A549 (cell line): Measurements from ENCODE around the gene HTR2B. TPM values are rescaled to one million over a fixed set of nuclear protein-coding genes. Genes with fewer than 3 reads are reported as not detected.

ENCODE experiments used
- ATAC-seq, 2 experiments: fragments of 200-7000 bp in 1 of 2; fragments of >200 bp in 1 of 2; cut with Nextera tagmentation in 1 of 2; cut with Tn5 transposase in 1 of 2; 3 replicates each; pipeline versions ENCODE4 v1.8.0 to v1.9.1; 2018 to 2020; ENCODE audit warnings: mild to moderate bottlenecking in 1 of 2, moderate library complexity in 1 of 2
- CTCF ChIA-PET: fragments of 300-600 bp; sonication (Branson Sonifier 250); formaldehyde crosslinking; extraction: SDS; loops from one replicate; lab custom pipeline; 2021; ENCODE audit warnings: antibody characterized with exemption, inconsistent platforms; lab: Yijun Ruan, JAX
- POLR2A ChIA-PET: fragments of 350-600 bp; formaldehyde crosslinking; extraction: SDS; loops from one replicate; lab custom pipeline; 2021; ENCODE audit warnings: antibody characterized with exemption, inconsistent platforms; lab: Yijun Ruan, JAX
- DNase-seq, 2 experiments: peaks; one replicate each; pipeline versions ENCODE4 v3.0.0 to v3.0.0-alpha.2; 2011 to 2016; ENCODE audit warnings: low read depth in 1 of 2, low spot score in 1 of 2
- FAIRE-seq: peaks from 2 replicates; lab custom pipeline; 2011; peaks lifted over from hg19 to GRCh38; lab: Jason Lieb, UNC
- H3K27ac ChIP-seq, 2 experiments: fragments of >200 bp; sonication (Bioruptor Twin); formaldehyde crosslinking; 3 replicates each; pipeline ENCODE4 v1.5.1; 2016 to 2017
- H3K4me1 ChIP-seq: fragments of >200 bp; sonication (Bioruptor Twin); formaldehyde crosslinking; 3 replicates; pipeline ENCODE4 v1.6.1; 2016
- H3K4me2 ChIP-seq: fragments of >200 bp; sonication (Bioruptor Twin); formaldehyde crosslinking; 3 replicates; pipeline ENCODE4 v1.6.1; 2016
- H3K4me3 ChIP-seq: fragments of >200 bp; sonication (Bioruptor Twin); formaldehyde crosslinking; 3 replicates; pipeline ENCODE4 v1.5.1; 2016
- H3K9me3 ChIP-seq: fragments of >200 bp; sonication (Bioruptor Twin); formaldehyde crosslinking; 3 replicates; pipeline ENCODE4 v1.6.1; 2016
- ATOH8 ChIP-seq: fragments of 250-450 bp; sonication (Bioruptor Pico); IDR thresholded peaks from 2 replicates; pipeline ENCODE4 v1.5.0; 2020; ENCODE audit warnings: low read depth, mild to moderate bottlenecking, moderate library complexity
- CBX2 ChIP-seq: fragments of 200-600 bp; sonication (generic); IDR thresholded peaks from 2 replicates; pipeline ENCODE4 v1.6.1; 2016; ENCODE audit warnings: low read depth, mild to moderate bottlenecking, borderline replicate concordance
- CBX8 ChIP-seq: fragments of 200-600 bp; sonication (generic); IDR thresholded peaks from 2 replicates; pipeline ENCODE4 v1.6.1; 2016
- CHD2 ChIP-seq: fragments of 150-350 bp; IDR thresholded peaks from 2 replicates; pipeline ENCODE4 v1.6.1; 2014; ENCODE audit warnings: low read length; ENCODE audit not compliant: partially characterized antibody
- E2F6 ChIP-seq: IDR thresholded peaks from 2 replicates; pipeline ENCODE4 v1.6.1; 2012; ENCODE audit warnings: low read depth, borderline replicate concordance
- EHF ChIP-seq: fragments of 250-450 bp; sonication (Bioruptor Pico); IDR thresholded peaks from 2 replicates; pipeline ENCODE4 v1.5.0; 2020; ENCODE audit warnings: mild to moderate bottlenecking
- EHMT2 ChIP-seq: fragments of 200-600 bp; sonication (generic); IDR thresholded peaks from 2 replicates; pipeline ENCODE4 v1.6.1; 2016; ENCODE audit warnings: antibody characterized with exemption, low read depth, mild to moderate bottlenecking, moderate library complexity
- ELK1 ChIP-seq: fragments of 150-350 bp; IDR thresholded peaks from 2 replicates; pipeline ENCODE4 v1.6.1; 2014; ENCODE audit warnings: low read depth, mild to moderate bottlenecking, low read length
- FOSL2 ChIP-seq, 2 experiments: fragments of 450-650 bp in 1 of 2; fragments of >200 bp in 1 of 2; sonication (Bioruptor Twin) in 1 of 2; formaldehyde crosslinking; IDR thresholded peaks; 2 replicates each; pipeline versions ENCODE4 v1.5.0 to v1.6.1; 2016 to 2020; ENCODE audit warnings: mild to moderate bottlenecking in 1 of 2, moderate library complexity in 1 of 2
- HOXA7 ChIP-seq: fragments of 250-450 bp; sonication (Bioruptor Pico); IDR thresholded peaks from 2 replicates; pipeline ENCODE4 v1.5.0; 2020; ENCODE audit warnings: mild to moderate bottlenecking, moderate library complexity
- JUNB ChIP-seq: fragments of >200 bp; sonication (Bioruptor Twin); formaldehyde crosslinking; IDR thresholded peaks from 2 replicates; pipeline ENCODE4 v1.6.1; 2016
- MAFK ChIP-seq: fragments of 450-650 bp; IDR thresholded peaks from 2 replicates; pipeline ENCODE4 v1.6.1; 2014; ENCODE audit not compliant: partially characterized antibody
- MAX ChIP-seq: IDR thresholded peaks from 2 replicates; pipeline ENCODE4 v1.6.1; 2012
- MYC ChIP-seq: IDR thresholded peaks from 2 replicates; pipeline ENCODE4 v1.6.1; 2012; ENCODE audit warnings: mild to moderate bottlenecking, inconsistent platforms, low read length, improper control_type of control experiment, borderline replicate concordance
- NR3C1 ChIP-seq: fragments of >200 bp; sonication (Bioruptor Twin); formaldehyde crosslinking; IDR thresholded peaks from 3 replicates; pipeline ENCODE4 v1.6.1; 2017
- TFCP2L1 ChIP-seq: fragments of 250-450 bp; sonication (Bioruptor Pico); IDR thresholded peaks from 2 replicates; pipeline ENCODE4 v1.5.0; 2021; ENCODE audit warnings: mild to moderate bottlenecking
- TP53 ChIP-seq: fragments of 250-450 bp; sonication (Bioruptor Pico); IDR thresholded peaks from 2 replicates; pipeline ENCODE4 v1.5.0; 2021; ENCODE audit warnings: mild to moderate bottlenecking, moderate library complexity
- ZNF302 ChIP-seq: fragments of 250-450 bp; sonication (Bioruptor Pico); IDR thresholded peaks from 2 replicates; pipeline ENCODE4 v1.9.0; 2021; ENCODE audit warnings: inconsistent platforms, mild to moderate bottlenecking, moderate library complexity
- ZSCAN20 ChIP-seq: fragments of 250-450 bp; sonication (Bioruptor Pico); IDR thresholded peaks from 2 replicates; pipeline ENCODE4 v1.8.0; 2022; ENCODE audit warnings: mild to moderate bottlenecking, moderate library complexity
- WGBS: methylation state at CpG from one replicate; pipeline ENCODE4 v1.1.6; 2017; ENCODE audit errors: missing lambda C conversion rate; 5-methylcytosine and 5-hydroxymethylcytosine counted together
- polyA plus RNA-seq, 4 experiments: library from polyadenylated mRNA; depleted of rRNA in 3 of 4; stranded (reverse); fragments of >200 nt; fragmentation: RNase III in 1 of 4; extraction: RNeasy Plus Mini Kit Qiagen cat#74134 plus additional on column Dnase treatment in 1 of 4; gene quantifications; 2 replicates in 3 of 4; 3 replicates in 1 of 4; pipeline ENCODE4 v1.2.3, GENCODE V29; 2011 to 2017

HTR2B gene
- polyA plus RNA-seq, 2 of the 4 experiments (the other 2 are of a cell fraction) = 0.30 to 1.5 TPM

- no peak for TF ChIP-seq NR3C1
- TF ChIP-seq CHD2 = no peak
- POLR2A ChIA-PET = interaction anchor here (0.7 kb wide), 1 partner anchor 13 kb away, joined by 4 read pairs; no protein-coding TSS in a partner anchor
- CTCF ChIA-PET = interaction anchor here (1.4 kb wide), 1 partner anchor 30 kb away, joined by 3 read pairs; no protein-coding TSS in a partner anchor
- Histone ChIP-seq H3K4me3 (no peak overlapping the region), H3K9me3 (no peaks in the 10 kb centered on the region), H3K4me1 (peaks cover 20% of the 10 kb centered on the region), H3K4me2 (no peak overlapping the region), H3K27ac (peak overlapping the region in 1 of 2 experiments; percentile 28; a peak in 1 of 6 replicates)
- ATAC-seq (no peak), DNase-seq (no peak), FAIRE-seq (no peak)
- WGBS = 95% methylated on average over 3 of the region's 3 CpGs
These were observed 38.2 kb upstream of the HTR2B start for GRCh38 chr2:231163011-231163410.

GRCh38 chr2:231161877-231162329, 37.1 kb upstream of the HTR2B start:
- H3K27ac ChIP-seq = peak overlapping the region; percentile 49 to 73; a peak in 5 of 6 replicates
- CTCF ChIA-PET = interaction anchor here (1.2 to 1.4 kb wide), 2 partner anchors 12 to 31 kb away, joined by 3 read pairs; no protein-coding TSS in a partner anchor
- peak in 1 of 2 experiments; percentile 25 for DNase-seq
- H3K9me3 ChIP-seq = no peaks in the 10 kb centered on the region
- no peak for TF ChIP-seq CBX2
- peak; percentile 45 for TF ChIP-seq FOSL2 (IDR thresholded peaks at IDR 0.05)
- TF ChIP-seq FOSL2 (CRISPR knock-in tag; IDR thresholded peaks at IDR 0.05) = peak; percentile 58
- peak; percentile 36; the same call in 1 of the 2 replicates for TF ChIP-seq JUNB
- TF ChIP-seq MAFK = peak; percentile 30
- peak; percentile 57 to 66; a peak in 4 of 6 replicates for ATAC-seq
- H3K4me3 ChIP-seq = no peak overlapping the region
- FAIRE-seq = no peak
- peaks cover 20% of the 10 kb centered on the region for H3K4me1 ChIP-seq
- WGBS = 42% methylated on average over 2 of the region's 2 CpGs
- POLR2A ChIA-PET = no interaction called here
- peak overlapping the region; percentile 63 for H3K4me2 ChIP-seq

GRCh38 chr2:231161252-231161839, 36.5 kb upstream of the HTR2B start:
- TF ChIP-seq ATOH8 (CRISPR knock-in tag) = no peak
- no peak for TF ChIP-seq FOSL2 (IDR thresholded peaks at IDR 0.05)
- TF ChIP-seq FOSL2 (CRISPR knock-in tag; IDR thresholded peaks at IDR 0.05) = no peak
- no peak for TF ChIP-seq TP53 (CRISPR knock-in tag)
- TF ChIP-seq ZSCAN20 (CRISPR knock-in tag) = no peak
- TF ChIP-seq EHMT2 = no peak
- CTCF ChIA-PET = interaction anchor here (1.2 kb wide), 1 partner anchor 13 kb away, joined by 3 read pairs; no protein-coding TSS in a partner anchor
- DNase-seq (no peak), FAIRE-seq (no peak), ATAC-seq (no peak)
- POLR2A ChIA-PET = no interaction called here
- Histone ChIP-seq H3K9me3 (no peaks in the 10 kb centered on the region), H3K4me2 (peak overlapping the region; percentile 63), H3K4me1 (peaks cover 20% of the 10 kb centered on the region), H3K27ac (peak overlapping the region; percentile 49 to 73; a peak in 5 of 6 replicates), H3K4me3 (no peak overlapping the region)
- 87% methylated on average over 7 of the region's 7 CpGs for WGBS

- WGBS = 94% methylated on average over 5 of the region's 5 CpGs
- Histone ChIP-seq H3K4me2 (no peak overlapping the region), H3K4me1 (peaks cover 20% of the 10 kb centered on the region), H3K9me3 (no peaks in the 10 kb centered on the region), H3K4me3 (no peak overlapping the region), H3K27ac (peak overlapping the region in 1 of 2 experiments; percentile 73; a peak in 2 of 6 replicates)
- CTCF ChIA-PET = interaction anchor here (1.3 kb wide), 1 partner anchor 32 kb away, joined by 3 read pairs; no protein-coding TSS in a partner anchor
- ATAC-seq = no peak
- no peak for DNase-seq
- POLR2A ChIA-PET = no interaction called here
- TF ChIP-seq MAX = no peak
- TF ChIP-seq E2F6 = no peak
- TF ChIP-seq MYC = no peak
- no peak for TF ChIP-seq CBX8
- no peak for TF ChIP-seq CBX2
- no peak for TF ChIP-seq TFCP2L1 (CRISPR knock-in tag)
- no peak for TF ChIP-seq ZNF302 (CRISPR knock-in tag)
- no peak for TF ChIP-seq HOXA7 (CRISPR knock-in tag)
- TF ChIP-seq EHF = no peak
- TF ChIP-seq CHD2 = no peak
- TF ChIP-seq ELK1 = no peak
- no peak for FAIRE-seq
These were observed 35.9 kb upstream of the HTR2B start for GRCh38 chr2:231160701-231161100.
